HCT116 (cell line): Measurements from ENCODE around the gene MALRD1.

ENCODE experiments used
- CEBPB ChIP-seq: IDR thresholded peaks from 2 replicates; pipeline ENCODE4 v1.6.1; 2012; ENCODE audit warnings: low read depth
- EZH2 ChIP-seq: fragments of 200-600 bp; sonication (generic); IDR thresholded peaks from 2 replicates; pipeline ENCODE4 v1.6.1; 2017; ENCODE audit warnings: antibody characterized with exemption, mixed run types
- EZH2phosphoT487 ChIP-seq: fragments of 200-600 bp; IDR thresholded peaks from 2 replicates; pipeline ENCODE4 v1.6.1; 2018; ENCODE audit warnings: antibody characterized with exemption, borderline replicate concordance
- JUND ChIP-seq: IDR thresholded peaks from 2 replicates; pipeline ENCODE4 v1.6.1; 2012
- MAX ChIP-seq: IDR thresholded peaks from 2 replicates; pipeline ENCODE4 v1.6.1; 2012
- POLR2A ChIP-seq: IDR thresholded peaks from 2 replicates; pipeline ENCODE4 v1.7.0; 2011; ENCODE audit warnings: borderline replicate concordance; ENCODE audit not compliant: insufficient read depth, insufficient read length; ENCODE audit errors: extremely low read depth
- SIN3A ChIP-seq: IDR thresholded peaks from 2 replicates; pipeline ENCODE4 v1.6.1; 2012; ENCODE audit warnings: low read depth
- SP1 ChIP-seq: IDR thresholded peaks from 2 replicates; pipeline ENCODE4 v1.6.1; 2012; ENCODE audit warnings: low read depth
- YY1 ChIP-seq: IDR thresholded peaks from 2 replicates; pipeline ENCODE4 v1.6.1; 2011; ENCODE audit warnings: low read length, low read depth, moderate library complexity, mild to moderate bottlenecking; ENCODE audit not compliant: insufficient replicate concordance; ENCODE audit errors: extremely low read depth
- ZNF274 ChIP-seq: fragments of 200-500 bp; sonication (Bioruptor generic); IDR thresholded peaks from 2 replicates; pipeline ENCODE4 v1.6.1; 2014; ENCODE audit warnings: mild to moderate bottlenecking, low read depth, low read length, inconsistent platforms
- TF ChIP-seq, protein P1 (sequence below), 3 experiments: fragments of 200-600 bp in 1 of 3; sonication (generic) in 1 of 3; IDR thresholded peaks in 2 of 3; conservative IDR thresholded peaks in 1 of 3; 2 replicates each; pipeline ENCODE4 v1.5.1; 2012 to 2017; ENCODE audit warnings: low read depth in 2 of 3, low read length in 2 of 3, antibody characterized with exemption in 1 of 3, borderline replicate concordance in 1 of 3, control low read depth in 1 of 3, mild to moderate bottlenecking in 1 of 3, mixed read lengths in 1 of 3, mixed run types in 1 of 3, moderate library complexity in 1 of 3; ENCODE audit not compliant: insufficient read depth in 1 of 3
- TF ChIP-seq, protein P2 (sequence below): IDR thresholded peaks from 2 replicates; pipeline ENCODE4 v1.6.1; 2012; ENCODE audit warnings: low read depth
- TF ChIP-seq, protein P3 (sequence below): IDR thresholded peaks from 2 replicates; pipeline ENCODE4 v1.6.1; 2012

- TF ChIP-seq, protein P1, sequence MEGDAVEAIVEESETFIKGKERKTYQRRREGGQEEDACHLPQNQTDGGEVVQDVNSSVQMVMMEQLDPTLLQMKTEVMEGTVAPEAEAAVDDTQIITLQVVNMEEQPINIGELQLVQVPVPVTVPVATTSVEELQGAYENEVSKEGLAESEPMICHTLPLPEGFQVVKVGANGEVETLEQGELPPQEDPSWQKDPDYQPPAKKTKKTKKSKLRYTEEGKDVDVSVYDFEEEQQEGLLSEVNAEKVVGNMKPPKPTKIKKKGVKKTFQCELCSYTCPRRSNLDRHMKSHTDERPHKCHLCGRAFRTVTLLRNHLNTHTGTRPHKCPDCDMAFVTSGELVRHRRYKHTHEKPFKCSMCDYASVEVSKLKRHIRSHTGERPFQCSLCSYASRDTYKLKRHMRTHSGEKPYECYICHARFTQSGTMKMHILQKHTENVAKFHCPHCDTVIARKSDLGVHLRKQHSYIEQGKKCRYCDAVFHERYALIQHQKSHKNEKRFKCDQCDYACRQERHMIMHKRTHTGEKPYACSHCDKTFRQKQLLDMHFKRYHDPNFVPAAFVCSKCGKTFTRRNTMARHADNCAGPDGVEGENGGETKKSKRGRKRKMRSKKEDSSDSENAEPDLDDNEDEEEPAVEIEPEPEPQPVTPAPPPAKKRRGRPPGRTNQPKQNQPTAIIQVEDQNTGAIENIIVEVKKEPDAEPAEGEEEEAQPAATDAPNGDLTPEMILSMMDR (IDR thresholded peaks at IDR 0.05 in 2 of 3, conservative IDR thresholded peaks at IDR 0.05 in 1 of 3; ENCODE audit: borderline replicate concordance in 1 of 3, insufficient read depth in 1 of 3, low read depth in 2 of 3, low read length in 2 of 3): no peak
- TF ChIP-seq SIN3A (no peak), ZNF274 (no peak), CEBPB (no peak), EZH2phosphoT487 (no peak), EZH2 (no peak), POLR2A (no peak), MAX (no peak), YY1 (no peak), SP1 (no peak), JUND (no peak)
- TF ChIP-seq, protein P2, sequence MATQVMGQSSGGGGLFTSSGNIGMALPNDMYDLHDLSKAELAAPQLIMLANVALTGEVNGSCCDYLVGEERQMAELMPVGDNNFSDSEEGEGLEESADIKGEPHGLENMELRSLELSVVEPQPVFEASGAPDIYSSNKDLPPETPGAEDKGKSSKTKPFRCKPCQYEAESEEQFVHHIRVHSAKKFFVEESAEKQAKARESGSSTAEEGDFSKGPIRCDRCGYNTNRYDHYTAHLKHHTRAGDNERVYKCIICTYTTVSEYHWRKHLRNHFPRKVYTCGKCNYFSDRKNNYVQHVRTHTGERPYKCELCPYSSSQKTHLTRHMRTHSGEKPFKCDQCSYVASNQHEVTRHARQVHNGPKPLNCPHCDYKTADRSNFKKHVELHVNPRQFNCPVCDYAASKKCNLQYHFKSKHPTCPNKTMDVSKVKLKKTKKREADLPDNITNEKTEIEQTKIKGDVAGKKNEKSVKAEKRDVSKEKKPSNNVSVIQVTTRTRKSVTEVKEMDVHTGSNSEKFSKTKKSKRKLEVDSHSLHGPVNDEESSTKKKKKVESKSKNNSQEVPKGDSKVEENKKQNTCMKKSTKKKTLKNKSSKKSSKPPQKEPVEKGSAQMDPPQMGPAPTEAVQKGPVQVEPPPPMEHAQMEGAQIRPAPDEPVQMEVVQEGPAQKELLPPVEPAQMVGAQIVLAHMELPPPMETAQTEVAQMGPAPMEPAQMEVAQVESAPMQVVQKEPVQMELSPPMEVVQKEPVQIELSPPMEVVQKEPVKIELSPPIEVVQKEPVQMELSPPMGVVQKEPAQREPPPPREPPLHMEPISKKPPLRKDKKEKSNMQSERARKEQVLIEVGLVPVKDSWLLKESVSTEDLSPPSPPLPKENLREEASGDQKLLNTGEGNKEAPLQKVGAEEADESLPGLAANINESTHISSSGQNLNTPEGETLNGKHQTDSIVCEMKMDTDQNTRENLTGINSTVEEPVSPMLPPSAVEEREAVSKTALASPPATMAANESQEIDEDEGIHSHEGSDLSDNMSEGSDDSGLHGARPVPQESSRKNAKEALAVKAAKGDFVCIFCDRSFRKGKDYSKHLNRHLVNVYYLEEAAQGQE: no peak
- TF ChIP-seq, protein P3, sequence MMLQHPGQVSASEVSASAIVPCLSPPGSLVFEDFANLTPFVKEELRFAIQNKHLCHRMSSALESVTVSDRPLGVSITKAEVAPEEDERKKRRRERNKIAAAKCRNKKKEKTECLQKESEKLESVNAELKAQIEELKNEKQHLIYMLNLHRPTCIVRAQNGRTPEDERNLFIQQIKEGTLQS: no peak
These were observed 540.0 kb downstream of the MALRD1 start for GRCh38 chr10:19588608-19589007.
